K562 (cell line): ENCODE data around the gene HOXC12.

Experiments used
- ELF4 ChIP-seq: fragments of 450-650 bp; formaldehyde crosslinking; IDR thresholded peaks from 2 replicates; pipeline ENCODE4 v1.4.0; 2022; ENCODE audit warnings: missing genetic modification characterization
- EP300 ChIP-seq: IDR thresholded peaks from 2 replicates; pipeline ENCODE4 v1.6.1; 2012; ENCODE audit warnings: low read length, improper control_type of control experiment
- HDAC6 ChIP-seq: IDR thresholded peaks from 2 replicates; pipeline ENCODE4 v1.6.1; 2012; ENCODE audit warnings: low read depth, mild to moderate bottlenecking, control low read depth, inconsistent platforms, low read length, moderate library complexity
- KDM4B ChIP-seq, 2 experiments: fragments of 450-650 bp in 1 of 2; sonication (generic) in 1 of 2; IDR thresholded peaks; 2 replicates each; pipeline ENCODE4 v1.6.1; 2016 to 2017; ENCODE audit warnings: borderline replicate concordance in 2 of 2, antibody characterized with exemption in 1 of 2, low read depth in 1 of 2, mild to moderate bottlenecking in 1 of 2
- NFIC ChIP-seq: fragments of 450-650 bp; IDR thresholded peaks from 2 replicates; pipeline ENCODE4 v1.6.1; 2017; ENCODE audit warnings: mild to moderate bottlenecking, inconsistent platforms
- PML ChIP-seq: IDR thresholded peaks from 2 replicates; pipeline ENCODE4 v1.6.1; 2012; ENCODE audit warnings: low read length, inconsistent platforms
- POLR2A ChIP-seq: fragments of 450-650 bp; conservative IDR thresholded peaks from 2 replicates; pipeline ENCODE4 v1.6.1; 2016
- TGIF2 ChIP-seq: sonication (generic); formaldehyde crosslinking; IDR thresholded peaks from 2 replicates; pipeline ENCODE4 v1.8.1; 2022; ENCODE audit warnings: mild to moderate bottlenecking, missing genetic modification reagents, moderate library complexity
- ZNF57 ChIP-seq: fragments of 450-650 bp; formaldehyde crosslinking; IDR thresholded peaks from 2 replicates; pipeline ENCODE4 v1.4.0; 2020; ENCODE audit warnings: mild to moderate bottlenecking, moderate library complexity
- TF ChIP-seq, protein P1 (sequence below), 3 experiments: IDR thresholded peaks in 2 of 3; conservative IDR thresholded peaks in 1 of 3; 2 replicates each; pipeline ENCODE4 v1.5.1; 2011 to 2012; ENCODE audit warnings: low read length in 3 of 3, mild to moderate bottlenecking in 3 of 3, control low read depth in 2 of 3, improper control_type of control experiment in 1 of 3, inconsistent platforms in 1 of 3, low read depth in 1 of 3, mixed read lengths in 1 of 3, moderate library complexity in 1 of 3; ENCODE audit not compliant: insufficient read depth in 2 of 3
- TF ChIP-seq, protein P2 (sequence below): sonication (generic); formaldehyde crosslinking; IDR thresholded peaks from 2 replicates; pipeline ENCODE4 v1.8.1; 2023; ENCODE audit warnings: mild to moderate bottlenecking, missing genetic modification reagents

DNA sequence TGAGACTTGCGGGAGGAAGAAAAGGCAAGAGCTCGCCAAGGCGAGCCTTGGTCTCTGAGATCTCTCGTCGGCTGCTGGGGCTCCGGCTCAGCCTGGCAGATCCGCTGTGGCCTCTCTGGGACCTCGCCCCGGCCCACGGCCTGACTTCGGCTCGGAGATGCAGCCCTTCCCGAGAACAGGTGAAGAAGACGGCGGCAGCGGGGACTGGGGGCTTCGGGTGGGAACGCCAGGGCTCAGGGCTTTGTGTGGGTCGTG lies 39.2 kb downstream of the HOXC12 start:
- TF ChIP-seq, protein P1, sequence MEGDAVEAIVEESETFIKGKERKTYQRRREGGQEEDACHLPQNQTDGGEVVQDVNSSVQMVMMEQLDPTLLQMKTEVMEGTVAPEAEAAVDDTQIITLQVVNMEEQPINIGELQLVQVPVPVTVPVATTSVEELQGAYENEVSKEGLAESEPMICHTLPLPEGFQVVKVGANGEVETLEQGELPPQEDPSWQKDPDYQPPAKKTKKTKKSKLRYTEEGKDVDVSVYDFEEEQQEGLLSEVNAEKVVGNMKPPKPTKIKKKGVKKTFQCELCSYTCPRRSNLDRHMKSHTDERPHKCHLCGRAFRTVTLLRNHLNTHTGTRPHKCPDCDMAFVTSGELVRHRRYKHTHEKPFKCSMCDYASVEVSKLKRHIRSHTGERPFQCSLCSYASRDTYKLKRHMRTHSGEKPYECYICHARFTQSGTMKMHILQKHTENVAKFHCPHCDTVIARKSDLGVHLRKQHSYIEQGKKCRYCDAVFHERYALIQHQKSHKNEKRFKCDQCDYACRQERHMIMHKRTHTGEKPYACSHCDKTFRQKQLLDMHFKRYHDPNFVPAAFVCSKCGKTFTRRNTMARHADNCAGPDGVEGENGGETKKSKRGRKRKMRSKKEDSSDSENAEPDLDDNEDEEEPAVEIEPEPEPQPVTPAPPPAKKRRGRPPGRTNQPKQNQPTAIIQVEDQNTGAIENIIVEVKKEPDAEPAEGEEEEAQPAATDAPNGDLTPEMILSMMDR (IDR thresholded peaks at IDR 0.05 in 2 of 3, conservative IDR thresholded peaks at IDR 0.05 in 1 of 3; ENCODE audit: insufficient read depth in 2 of 3, low read depth in 1 of 3, low read length in 3 of 3): no peak
- no peak for TF ChIP-seq KDM4B (IDR thresholded peaks at IDR 0.05; ENCODE audit: borderline replicate concordance in 2 of 2, low read depth in 1 of 2)
- no peak for TF ChIP-seq EP300
- TF ChIP-seq PML: no peak
- TF ChIP-seq ZNF57 (CRISPR knock-in tag): no peak
- TF ChIP-seq HDAC6: no peak
- TF ChIP-seq NFIC: no peak
- TF ChIP-seq, protein P2, sequence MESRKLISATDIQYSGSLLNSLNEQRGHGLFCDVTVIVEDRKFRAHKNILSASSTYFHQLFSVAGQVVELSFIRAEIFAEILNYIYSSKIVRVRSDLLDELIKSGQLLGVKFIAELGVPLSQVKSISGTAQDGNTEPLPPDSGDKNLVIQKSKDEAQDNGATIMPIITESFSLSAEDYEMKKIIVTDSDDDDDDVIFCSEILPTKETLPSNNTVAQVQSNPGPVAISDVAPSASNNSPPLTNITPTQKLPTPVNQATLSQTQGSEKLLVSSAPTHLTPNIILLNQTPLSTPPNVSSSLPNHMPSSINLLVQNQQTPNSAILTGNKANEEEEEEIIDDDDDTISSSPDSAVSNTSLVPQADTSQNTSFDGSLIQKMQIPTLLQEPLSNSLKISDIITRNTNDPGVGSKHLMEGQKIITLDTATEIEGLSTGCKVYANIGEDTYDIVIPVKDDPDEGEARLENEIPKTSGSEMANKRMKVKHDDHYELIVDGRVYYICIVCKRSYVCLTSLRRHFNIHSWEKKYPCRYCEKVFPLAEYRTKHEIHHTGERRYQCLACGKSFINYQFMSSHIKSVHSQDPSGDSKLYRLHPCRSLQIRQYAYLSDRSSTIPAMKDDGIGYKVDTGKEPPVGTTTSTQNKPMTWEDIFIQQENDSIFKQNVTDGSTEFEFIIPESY (CRISPR knock-in tag): no peak
- TF ChIP-seq POLR2A: no peak
- no peak for TF ChIP-seq ELF4 (CRISPR knock-in tag)
- TF ChIP-seq TGIF2 (CRISPR knock-in tag): no peak
